GM19043 (cell line): ENCODE results near the gene OR6P1.

Experiments used
- ATAC-seq: cut with Tn5 transposase; IDR thresholded peaks from one replicate; pipeline ENCODE4 v1.9.1; 2021; ENCODE audit warnings: low read depth; ENCODE audit not compliant: unreplicated experiment

The OR6P1 gene

DNA sequence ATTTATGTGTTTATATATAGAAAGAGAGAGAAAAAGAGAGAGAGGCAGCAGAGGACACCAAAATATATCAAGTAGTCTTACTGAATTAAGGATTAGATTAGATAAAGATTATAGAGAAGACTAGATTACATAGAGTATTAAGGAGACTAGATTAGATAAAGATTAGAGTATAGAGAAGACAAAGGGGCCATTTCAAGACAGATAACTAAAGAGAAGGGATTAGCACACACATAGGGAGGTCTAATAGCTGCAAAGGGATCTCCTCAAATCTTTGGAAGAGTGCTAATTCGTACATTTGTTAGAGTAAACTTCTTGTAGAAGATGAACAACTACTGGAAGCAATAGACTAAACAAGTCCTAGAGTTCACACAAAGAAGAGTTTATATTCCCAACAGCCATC is 50.4 kb downstream of the OR6P1 start:
- ATAC-seq = no peak

GRCh38 chr1:158516966-158517365 is 53.4 kb downstream of the OR6P1 start:
- ATAC-seq = no peak
